Smooth muscle cell (in vitro differentiated cells): ENCODE measurements around the gene TMEM63B. TPM values are rescaled to one million over a fixed set of nuclear protein-coding genes. Genes with fewer than 3 reads are reported as not detected.

ENCODE experiments used
- DNase-seq: peaks from one replicate; lab custom pipeline; 2025; ENCODE audit not compliant: unreplicated experiment; lab: John Stamatoyannopoulos, UW
- H2AFZ ChIP-seq: fragments of 200-600 bp; sonication (generic); 2 replicates; pipeline ENCODE4 v1.6.0; 2016; ENCODE audit warnings: antibody characterized with exemption, low read depth, mild to moderate bottlenecking
- H3F3A ChIP-seq: fragments of 200-600 bp; sonication (generic); 2 replicates; pipeline ENCODE4 v1.6.0; 2017; ENCODE audit warnings: antibody characterized with exemption, low read depth
- H3K27ac ChIP-seq: fragments of 200-600 bp; sonication (generic); 2 replicates; pipeline ENCODE4 v1.5.1; 2016; ENCODE audit warnings: low read depth, mild to moderate bottlenecking
- H3K27me3 ChIP-seq: fragments of 200-600 bp; sonication (generic); 2 replicates; pipeline ENCODE4 v1.6.1; 2016; ENCODE audit warnings: low read depth, mild to moderate bottlenecking
- H3K36me3 ChIP-seq: fragments of 200-600 bp; sonication (generic); 2 replicates; pipeline ENCODE4 v1.5.1; 2016; ENCODE audit warnings: low read depth
- H3K4me1 ChIP-seq: fragments of 200-600 bp; sonication (generic); 2 replicates; pipeline ENCODE4 v1.5.1; 2016; ENCODE audit warnings: low read depth
- H3K4me2 ChIP-seq: fragments of 200-600 bp; sonication (generic); 2 replicates; pipeline ENCODE4 v1.6.0; 2016; ENCODE audit warnings: mild to moderate bottlenecking
- H3K4me3 ChIP-seq: fragments of 200-600 bp; sonication (generic); 2 replicates; pipeline ENCODE4 v1.5.1; 2016; ENCODE audit warnings: mild to moderate bottlenecking
- H3K79me2 ChIP-seq: fragments of 200-600 bp; sonication (generic); 2 replicates; pipeline ENCODE4 v1.6.0; 2016; ENCODE audit warnings: low read depth, mild to moderate bottlenecking
- H3K9ac ChIP-seq: fragments of 200-600 bp; sonication (generic); 2 replicates; pipeline ENCODE4 v1.6.0; 2016; ENCODE audit warnings: low read depth
- H3K9me3 ChIP-seq: fragments of 200-600 bp; sonication (generic); replicated peaks from 2 replicates; pipeline ENCODE4 v1.5.1; 2016; ENCODE audit warnings: low read depth
- H4K20me1 ChIP-seq: fragments of 200-600 bp; sonication (generic); 2 replicates; pipeline ENCODE4 v1.6.0; 2016; ENCODE audit warnings: low read depth
- WGBS: methylation state at CpG from one replicate; pipeline ENCODE4 v1.1.7; 2016; ENCODE audit warnings: low lambda C conversion rate; 5-methylcytosine and 5-hydroxymethylcytosine counted together
- polyA plus RNA-seq: library from polyadenylated mRNA; unstranded; fragments of >200 nt; fragmentation: Nextera tagmentation; extraction: Ambion mirVana; gene quantifications from 2 replicates; pipeline ENCODE4 v1.2.1, GENCODE V29; 2016
- total RNA-seq: library from RNA; depleted of rRNA; stranded (reverse); fragments of >200 nt; gene quantifications from 2 replicates; pipeline ENCODE4 v1.2.3, GENCODE V29; 2014
- TF ChIP-seq, protein P1 (sequence below): fragments of 200-600 bp; sonication (generic); IDR thresholded peaks from 2 replicates; pipeline ENCODE4 v1.5.1; 2017; ENCODE audit warnings: borderline replicate concordance, mild to moderate bottlenecking, antibody characterized with exemption; ENCODE audit not compliant: insufficient read depth, poor library complexity, severe bottlenecking

The TMEM63B gene
- total and polyA plus RNA-seq, 2 experiments from 2014 or later: 10.8 to 21.2 TPM

DNA sequence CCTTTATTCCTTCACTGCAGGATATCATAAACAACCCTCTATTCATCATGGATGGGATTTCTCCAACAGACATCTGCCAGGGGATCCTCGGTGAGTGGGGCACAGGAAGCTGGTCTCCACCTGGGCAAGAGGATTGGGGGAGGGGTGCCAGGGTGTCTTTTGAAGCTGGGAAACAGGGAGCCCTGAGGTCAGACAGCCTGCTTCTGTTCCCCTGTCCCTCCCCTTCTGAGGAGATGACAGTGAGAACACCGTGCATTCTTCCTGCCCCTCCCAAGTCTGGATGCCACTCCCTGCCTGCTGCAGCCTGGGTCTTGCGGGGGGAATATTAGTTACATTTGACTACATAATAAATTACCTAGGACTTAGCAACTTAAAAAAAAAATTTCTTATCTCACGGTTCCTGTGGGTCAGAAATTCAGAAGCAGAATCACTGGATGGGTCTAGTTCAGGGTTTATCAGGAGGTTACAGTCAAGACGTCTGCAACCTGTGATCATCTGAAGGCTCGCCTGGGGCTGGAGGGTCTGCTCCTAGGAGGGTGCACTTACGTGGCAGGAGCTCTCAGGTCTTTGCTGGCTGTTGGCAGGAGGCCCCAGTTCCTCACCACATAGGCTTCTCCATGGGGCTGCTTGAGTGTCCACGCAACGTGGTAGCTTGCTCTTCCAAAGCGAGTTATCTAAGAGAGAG, 42.7 kb downstream of the TMEM63B start:
- Histone ChIP-seq H4K20me1 (no peaks in the 10 kb centered on the region), H2AFZ (no peak overlapping the region), H3K4me1 (no peaks in the 10 kb centered on the region), H3K27ac (no peak overlapping the region), H3F3A (no peaks in the 10 kb centered on the region), H3K9me3 (no peaks in the 10 kb centered on the region), H3K4me3 (no peak overlapping the region), H3K9ac (no peak overlapping the region), H3K36me3 (no peaks in the 10 kb centered on the region), H3K27me3 (peaks cover 4% of the 10 kb centered on the region), H3K79me2 (no peaks in the 10 kb centered on the region), H3K4me2 (no peak overlapping the region)
- DNase-seq: no peak
- TF ChIP-seq, protein P1, sequence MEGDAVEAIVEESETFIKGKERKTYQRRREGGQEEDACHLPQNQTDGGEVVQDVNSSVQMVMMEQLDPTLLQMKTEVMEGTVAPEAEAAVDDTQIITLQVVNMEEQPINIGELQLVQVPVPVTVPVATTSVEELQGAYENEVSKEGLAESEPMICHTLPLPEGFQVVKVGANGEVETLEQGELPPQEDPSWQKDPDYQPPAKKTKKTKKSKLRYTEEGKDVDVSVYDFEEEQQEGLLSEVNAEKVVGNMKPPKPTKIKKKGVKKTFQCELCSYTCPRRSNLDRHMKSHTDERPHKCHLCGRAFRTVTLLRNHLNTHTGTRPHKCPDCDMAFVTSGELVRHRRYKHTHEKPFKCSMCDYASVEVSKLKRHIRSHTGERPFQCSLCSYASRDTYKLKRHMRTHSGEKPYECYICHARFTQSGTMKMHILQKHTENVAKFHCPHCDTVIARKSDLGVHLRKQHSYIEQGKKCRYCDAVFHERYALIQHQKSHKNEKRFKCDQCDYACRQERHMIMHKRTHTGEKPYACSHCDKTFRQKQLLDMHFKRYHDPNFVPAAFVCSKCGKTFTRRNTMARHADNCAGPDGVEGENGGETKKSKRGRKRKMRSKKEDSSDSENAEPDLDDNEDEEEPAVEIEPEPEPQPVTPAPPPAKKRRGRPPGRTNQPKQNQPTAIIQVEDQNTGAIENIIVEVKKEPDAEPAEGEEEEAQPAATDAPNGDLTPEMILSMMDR: no peak
- 87% methylated on average over 10 of the region's 10 CpGs for WGBS

DNA sequence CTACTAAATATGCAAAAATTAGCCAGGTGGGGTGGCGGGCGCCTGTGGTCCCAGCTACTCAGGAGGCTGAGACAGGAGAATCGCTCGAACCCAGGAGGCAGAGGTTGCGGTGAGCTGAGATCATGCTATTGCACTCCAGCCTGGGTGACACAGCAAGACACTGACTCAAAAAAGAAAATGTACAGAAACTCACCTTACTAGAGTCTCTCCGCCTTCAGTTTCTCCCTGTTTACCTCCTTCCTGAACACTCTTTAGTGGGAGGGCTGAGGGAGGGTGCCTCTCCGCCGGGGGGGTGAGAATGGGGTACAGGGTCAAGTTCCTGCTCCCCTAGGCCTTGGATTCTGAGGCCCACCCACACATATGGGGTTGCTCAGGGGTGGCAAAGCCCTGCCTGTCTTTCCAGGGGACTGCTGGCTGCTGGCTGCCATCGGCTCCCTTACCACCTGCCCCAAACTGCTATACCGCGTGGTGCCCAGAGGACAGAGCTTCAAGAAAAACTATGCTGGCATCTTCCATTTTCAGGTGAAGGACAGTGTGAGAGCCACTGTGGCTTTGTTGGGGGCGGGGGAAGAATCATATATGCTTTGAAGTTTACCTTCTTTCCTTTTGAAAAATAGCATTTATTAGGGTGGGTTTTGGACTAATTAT, 44.7 kb downstream of the TMEM63B start:
- Histone ChIP-seq H2AFZ (no peak overlapping the region), H3K36me3 (no peaks in the 10 kb centered on the region), H3F3A (no peaks in the 10 kb centered on the region), H4K20me1 (no peaks in the 10 kb centered on the region), H3K27ac (no peak overlapping the region), H3K79me2 (no peaks in the 10 kb centered on the region), H3K4me2 (no peak overlapping the region), H3K27me3 (peaks cover 4% of the 10 kb centered on the region), H3K9me3 (no peaks in the 10 kb centered on the region), H3K4me3 (no peak overlapping the region), H3K9ac (no peak overlapping the region), H3K4me1 (no peaks in the 10 kb centered on the region)
- WGBS: 83% methylated on average over 12 of the region's 12 CpGs
- TF ChIP-seq, protein P1: no peak
- no peak for DNase-seq

DNA sequence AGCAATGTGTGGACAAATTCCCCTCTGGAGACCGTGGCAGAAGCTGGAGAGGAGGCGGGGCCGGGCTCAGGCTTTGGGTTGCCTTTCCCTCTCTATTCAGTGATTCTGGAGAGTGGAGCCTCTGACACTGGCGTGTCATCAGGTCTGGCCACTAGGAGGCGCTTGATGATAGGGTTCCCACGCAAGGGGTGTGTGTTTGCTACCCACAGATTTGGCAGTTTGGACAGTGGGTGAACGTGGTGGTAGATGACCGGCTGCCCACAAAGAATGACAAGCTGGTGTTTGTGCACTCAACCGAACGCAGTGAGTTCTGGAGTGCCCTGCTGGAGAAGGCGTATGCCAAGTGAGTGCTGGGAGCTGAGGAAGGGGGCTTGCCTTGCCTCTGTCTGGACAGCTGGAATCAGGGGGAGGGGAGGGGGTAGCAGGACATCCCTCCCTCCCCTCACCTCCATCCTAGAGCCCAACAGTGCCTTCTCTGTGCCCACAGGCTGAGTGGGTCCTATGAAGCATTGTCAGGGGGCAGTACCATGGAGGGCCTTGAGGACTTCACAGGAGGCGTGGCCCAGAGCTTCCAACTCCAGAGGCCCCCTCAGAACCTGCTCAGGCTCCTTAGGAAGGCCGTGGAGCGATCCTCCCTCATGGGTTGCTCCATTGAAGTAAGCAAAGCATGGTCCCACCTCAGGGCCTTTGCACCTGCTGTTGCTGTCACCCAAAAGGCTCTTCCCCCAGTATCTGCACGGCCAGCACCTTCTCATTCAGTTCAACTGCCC, 45.6 kb downstream of the TMEM63B start:
- no peak overlapping the region for H3K9ac ChIP-seq
- no peak overlapping the region for H3K4me2 ChIP-seq
- no peaks in the 10 kb centered on the region for H3K4me1 ChIP-seq
- H3K79me2 ChIP-seq: no peaks in the 10 kb centered on the region
- TF ChIP-seq, protein P1: peak; percentile 78
- H3K36me3 ChIP-seq: no peaks in the 10 kb centered on the region
- H3K27me3 ChIP-seq: peaks cover 4% of the 10 kb centered on the region
- H3F3A ChIP-seq: no peaks in the 10 kb centered on the region
- H4K20me1 ChIP-seq: no peaks in the 10 kb centered on the region
- H3K27ac ChIP-seq: no peak overlapping the region
- peak; percentile 54 for DNase-seq
- 26% methylated on average over 15 of the region's 15 CpGs for WGBS
- H3K9me3 ChIP-seq: no peaks in the 10 kb centered on the region
- H2AFZ ChIP-seq: no peak overlapping the region
- H3K4me3 ChIP-seq: no peak overlapping the region
